ENCODE data around the gene PHLDB1.
A peak's percentile ranks its signal among the peaks of the same experiment; 100 is the strongest.

GRCh38 chr11:118610773-118611432 is 3.5 kb downstream of the PHLDB1 start:
- TF ChIP-seq CTCF (IDR thresholded peaks at IDR 0.05; ENCODE audit: insufficient read depth, low read depth, low read length) (peak; percentile 51), EZH2 (IDR thresholded peaks at IDR 0.05; ENCODE audit: insufficient read depth, low read length) (no peak)

All from astrocyte (in vitro differentiated cells and primary cell).